Measurements from ENCODE around the gene MARCHF10.

DNA sequence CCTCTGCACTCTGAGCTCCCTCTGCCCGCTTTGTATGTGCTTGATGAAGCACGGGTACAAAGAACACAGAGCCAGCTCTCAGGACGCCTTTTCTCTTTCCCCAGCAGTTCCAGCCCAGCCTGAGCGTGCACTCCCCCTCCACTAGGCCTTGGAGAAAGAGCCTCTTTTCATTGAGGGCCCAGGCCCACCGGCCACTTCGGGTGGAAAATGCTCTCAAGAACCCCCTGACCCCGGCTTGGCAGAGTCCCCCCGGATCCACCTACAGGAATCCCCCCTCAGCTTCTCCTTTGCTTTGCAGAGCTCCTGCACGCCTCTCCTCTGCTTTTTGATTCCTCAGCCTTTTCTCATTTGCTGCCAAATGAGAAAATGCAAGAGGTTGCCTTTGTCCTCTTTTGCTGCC, 150.4 kb downstream of the MARCHF10 start:
- TF ChIP-seq, protein P1, sequence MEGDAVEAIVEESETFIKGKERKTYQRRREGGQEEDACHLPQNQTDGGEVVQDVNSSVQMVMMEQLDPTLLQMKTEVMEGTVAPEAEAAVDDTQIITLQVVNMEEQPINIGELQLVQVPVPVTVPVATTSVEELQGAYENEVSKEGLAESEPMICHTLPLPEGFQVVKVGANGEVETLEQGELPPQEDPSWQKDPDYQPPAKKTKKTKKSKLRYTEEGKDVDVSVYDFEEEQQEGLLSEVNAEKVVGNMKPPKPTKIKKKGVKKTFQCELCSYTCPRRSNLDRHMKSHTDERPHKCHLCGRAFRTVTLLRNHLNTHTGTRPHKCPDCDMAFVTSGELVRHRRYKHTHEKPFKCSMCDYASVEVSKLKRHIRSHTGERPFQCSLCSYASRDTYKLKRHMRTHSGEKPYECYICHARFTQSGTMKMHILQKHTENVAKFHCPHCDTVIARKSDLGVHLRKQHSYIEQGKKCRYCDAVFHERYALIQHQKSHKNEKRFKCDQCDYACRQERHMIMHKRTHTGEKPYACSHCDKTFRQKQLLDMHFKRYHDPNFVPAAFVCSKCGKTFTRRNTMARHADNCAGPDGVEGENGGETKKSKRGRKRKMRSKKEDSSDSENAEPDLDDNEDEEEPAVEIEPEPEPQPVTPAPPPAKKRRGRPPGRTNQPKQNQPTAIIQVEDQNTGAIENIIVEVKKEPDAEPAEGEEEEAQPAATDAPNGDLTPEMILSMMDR (IDR thresholded peaks at IDR 0.05): no peak
- TF ChIP-seq POLR2A (IDR thresholded peaks at IDR 0.05) (no peak), EP300 (IDR thresholded peaks at IDR 0.05) (no peak)

Measured in ovary (tissue), 3 donors.